Prostate gland (tissue), 2 donors: ENCODE results near the gene SMARCA2.

Source experiments
- CTCF ChIP-seq, 4 experiments: fragments of 200-600 bp in 2 of 4; fragments of 450-650 bp in 2 of 4; sonication (generic) in 2 of 4; IDR thresholded peaks; 1 replicate in 3 of 4; 2 replicates in 1 of 4; pipeline ENCODE4 v1.5.1; 2016 to 2019; ENCODE audit warnings: antibody characterized with exemption in 4 of 4, mild to moderate bottlenecking in 2 of 4, moderate library complexity in 2 of 4
- POLR2AphosphoS5 ChIP-seq: sonication (generic); formaldehyde crosslinking; IDR thresholded peaks from one replicate; pipeline ENCODE4 v1.6.1; 2017; ENCODE audit warnings: antibody characterized with exemption

DNA sequence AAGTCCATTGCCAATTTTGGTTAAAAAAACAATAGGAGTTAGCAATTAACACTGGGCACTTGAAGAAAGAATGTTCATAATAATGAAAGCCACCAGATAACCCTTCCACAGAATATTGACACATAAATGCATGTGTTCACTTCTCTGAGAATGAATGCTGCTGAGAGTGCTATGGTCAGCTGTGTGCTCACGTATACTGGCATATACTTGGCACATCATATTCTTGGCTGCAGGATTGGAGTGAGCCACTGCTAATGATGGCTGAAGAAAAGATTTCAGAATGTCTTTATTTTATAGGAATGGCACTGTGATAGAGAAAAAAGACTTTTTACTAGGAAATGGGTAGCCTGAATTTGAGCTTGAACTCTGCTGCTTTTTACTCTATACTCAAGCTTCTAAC is 46.0 kb upstream of the SMARCA2 start:
- no peak for TF ChIP-seq POLR2AphosphoS5
- TF ChIP-seq CTCF (IDR thresholded peaks at IDR 0.05), result no peak
